HG02840 (cell line): Measurements from ENCODE around the gene SH2B3.

ENCODE experiments used
- ATAC-seq: cut with Tn5 transposase; IDR thresholded peaks from one replicate; pipeline ENCODE4 v1.9.1; 2021; ENCODE audit warnings: mild to moderate bottlenecking, moderate library complexity, moderate number of reproducible peaks; ENCODE audit not compliant: unreplicated experiment, low FRiP score

The SH2B3 gene

GRCh38 chr12:111440631-111441030 lies 34.9 kb downstream of the SH2B3 start:
- ATAC-seq = no peak

- ATAC-seq = no peak
These were observed 35.6 kb downstream of the SH2B3 start for GRCh38 chr12:111441107-111441928.

GRCh38 chr12:111442301-111443045 lies 36.8 kb downstream of the SH2B3 start:
- no peak for ATAC-seq

- no peak for ATAC-seq
These were observed 37.4 kb downstream of the SH2B3 start for GRCh38 chr12:111443086-111443485.

GRCh38 chr12:111443586-111443985 lies 37.9 kb downstream of the SH2B3 start:
- no peak for ATAC-seq

- peak; percentile 35 for ATAC-seq
These were observed 38.7 kb downstream of the SH2B3 start for GRCh38 chr12:111444314-111444924.

- peak; percentile 72 for ATAC-seq
These were observed 39.4 kb downstream of the SH2B3 start for GRCh38 chr12:111444925-111445725.

GRCh38 chr12:111445726-111446581 lies 40.2 kb downstream of the SH2B3 start:
- no peak for ATAC-seq

- no peak for ATAC-seq
These were observed 41.2 kb downstream of the SH2B3 start for GRCh38 chr12:111446631-111447570.

GRCh38 chr12:111447571-111448265 lies 42.0 kb downstream of the SH2B3 start:
- no peak for ATAC-seq

GRCh38 chr12:111448266-111448830 lies 42.6 kb downstream of the SH2B3 start:
- no peak for ATAC-seq

GRCh38 chr12:111448846-111449790 lies 43.4 kb downstream of the SH2B3 start:
- no peak for ATAC-seq

GRCh38 chr12:111450676-111451075 lies 45.0 kb downstream of the SH2B3 start:
- ATAC-seq = no peak

GRCh38 chr12:111451232-111451631 lies 45.5 kb downstream of the SH2B3 start:
- ATAC-seq = no peak

GRCh38 chr12:111451649-111452129 lies 46.0 kb downstream of the SH2B3 start:
- ATAC-seq = no peak
